GM18520 (cell line): ENCODE data around the gene RNU1-3.
"Not testable (repeated sequence)": the region's sequence is repeated elsewhere in the genome, so short reads cannot be mapped to it uniquely, and the experiment has no call there.

Source experiments
- ATAC-seq: cut with Tn5 transposase; IDR thresholded peaks from one replicate; pipeline ENCODE4 v1.9.1; 2021; ENCODE audit not compliant: unreplicated experiment

The RNU1-3 gene

GRCh38 chr1:16639091-16640031 is 27.4 kb downstream of the RNU1-3 start:
- not testable (repeated sequence) for ATAC-seq

DNA sequence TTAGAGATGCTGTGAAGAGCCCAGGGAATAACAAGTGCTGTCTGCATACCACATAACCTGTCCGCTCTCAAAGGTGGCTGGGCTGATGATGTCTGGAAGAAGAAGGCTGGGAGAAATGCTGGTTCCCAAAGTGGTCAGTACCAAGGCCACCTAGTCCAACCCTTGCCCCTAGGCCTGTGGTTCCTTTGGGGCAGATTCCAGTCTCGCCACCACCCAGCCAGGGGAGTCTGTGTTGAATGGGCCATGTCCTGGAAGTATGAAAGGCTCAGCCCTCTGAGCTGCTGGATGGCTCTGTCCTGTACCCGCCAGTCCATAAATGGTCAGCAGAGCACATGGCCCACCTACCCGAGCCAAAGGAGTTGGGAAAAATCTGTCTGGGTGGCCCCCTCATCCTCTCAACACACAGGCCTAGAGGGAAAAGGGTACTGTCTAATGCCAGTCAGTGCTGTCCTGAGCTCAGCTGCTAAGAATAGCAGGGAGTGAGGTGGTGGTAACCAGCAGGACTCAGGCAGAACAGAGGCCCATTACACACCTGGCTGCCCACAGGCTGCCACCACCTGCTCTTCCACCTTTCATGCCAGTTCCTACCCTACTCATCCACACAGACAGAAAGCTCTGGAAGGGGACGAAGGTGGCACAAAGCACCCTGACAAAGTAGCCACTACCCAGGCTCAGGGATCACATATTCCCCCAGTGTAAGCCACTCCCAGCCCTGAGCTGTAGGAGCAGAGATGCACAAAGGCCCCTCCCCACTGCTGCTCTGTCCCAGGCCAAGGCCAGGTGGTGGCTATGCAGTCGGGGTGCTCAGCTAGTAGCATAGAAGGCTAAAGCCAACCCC is 28.6 kb downstream of the RNU1-3 start:
- not testable (repeated sequence) for ATAC-seq

DNA sequence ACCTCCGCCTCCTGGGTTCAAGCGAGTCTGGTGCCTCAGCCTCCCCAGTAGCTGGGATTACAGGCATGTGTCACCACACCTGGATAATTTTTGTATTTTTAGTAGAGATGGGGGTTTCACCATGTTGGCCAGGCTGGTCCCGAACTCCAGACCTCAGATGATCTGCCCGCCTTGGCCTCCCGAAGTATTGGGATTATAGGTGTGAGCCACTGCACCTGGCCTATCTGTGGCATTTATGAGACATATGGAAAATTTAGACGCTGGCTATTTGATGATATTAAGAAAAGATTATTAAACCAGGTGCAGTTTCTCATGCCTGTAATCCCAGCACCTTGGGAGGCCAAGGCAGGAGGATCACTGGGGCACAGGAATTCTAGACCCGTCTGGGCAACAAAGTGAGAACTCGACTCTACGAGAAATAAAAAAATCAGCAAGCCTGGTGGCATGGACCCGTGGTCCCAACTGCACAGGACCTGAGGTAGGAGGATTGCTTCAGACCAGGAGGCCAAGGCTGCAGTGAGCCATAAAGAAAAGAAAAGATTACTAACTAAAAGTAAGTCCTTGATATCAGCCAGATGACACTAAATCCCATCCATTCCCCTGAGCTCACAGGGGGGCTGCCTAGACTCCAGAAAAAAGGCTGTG is 30.1 kb downstream of the RNU1-3 start:
- not testable (repeated sequence) for ATAC-seq

DNA sequence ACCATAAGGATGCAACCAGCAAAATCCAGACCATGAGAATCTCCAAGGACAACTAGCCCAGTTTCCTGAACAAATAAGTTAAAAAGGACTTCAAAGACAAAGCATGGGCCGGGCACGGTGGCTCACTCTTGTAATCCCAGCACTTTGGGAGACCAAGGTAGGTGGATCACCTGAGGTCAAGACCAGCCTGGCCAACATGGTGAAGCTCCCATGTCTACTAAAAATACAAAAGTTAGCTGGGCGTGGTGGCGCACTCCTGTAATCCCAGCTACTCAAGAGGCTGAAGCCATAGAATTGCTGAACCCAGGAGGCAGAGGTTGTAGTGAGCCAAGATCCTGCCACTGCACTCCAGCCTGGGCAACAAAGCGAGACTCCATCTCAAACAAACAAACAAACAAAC is 30.8 kb downstream of the RNU1-3 start:
- not testable (repeated sequence) for ATAC-seq

GRCh38 chr1:16633540-16634282 is 33.0 kb downstream of the RNU1-3 start:
- not testable (repeated sequence) for ATAC-seq

DNA sequence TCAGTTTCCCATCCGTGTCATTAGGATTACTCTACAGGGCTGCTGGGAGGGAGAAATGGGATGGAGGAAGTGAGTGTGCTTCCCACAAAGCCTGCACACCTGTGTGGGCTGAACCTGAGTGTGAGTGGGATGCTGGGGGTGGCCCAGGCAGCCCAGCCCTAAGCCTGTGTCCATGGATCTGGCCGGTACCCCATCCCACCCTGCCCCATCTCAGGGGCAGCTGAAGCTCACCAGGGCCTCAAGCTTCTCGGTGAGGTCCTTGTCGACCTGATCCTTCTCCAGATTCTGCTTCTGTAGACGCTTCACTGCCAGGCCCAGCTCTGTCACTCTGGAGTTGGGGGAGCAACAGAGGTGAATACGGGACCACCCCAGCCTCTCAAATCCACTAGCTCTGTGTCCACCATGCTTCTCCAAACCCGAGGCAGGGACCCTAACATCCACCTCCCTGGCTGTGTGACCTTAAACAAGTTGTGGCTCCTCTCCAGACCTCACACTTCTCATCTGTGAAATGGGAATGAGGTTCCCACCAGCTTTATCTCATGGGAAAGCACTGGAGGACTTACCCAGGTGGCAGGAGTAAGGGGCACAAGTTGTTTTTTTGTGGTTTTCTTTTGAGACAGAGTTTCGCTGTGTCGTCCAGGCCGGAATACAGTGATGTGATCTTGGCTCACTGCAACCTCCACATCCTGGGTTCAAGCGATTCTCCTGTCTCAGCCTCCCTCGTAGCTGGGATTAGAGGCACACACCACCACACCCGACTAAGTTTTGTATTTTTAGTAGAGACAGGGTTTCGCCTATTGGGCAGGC is 34.5 kb downstream of the RNU1-3 start:
- not testable (repeated sequence) for ATAC-seq

DNA sequence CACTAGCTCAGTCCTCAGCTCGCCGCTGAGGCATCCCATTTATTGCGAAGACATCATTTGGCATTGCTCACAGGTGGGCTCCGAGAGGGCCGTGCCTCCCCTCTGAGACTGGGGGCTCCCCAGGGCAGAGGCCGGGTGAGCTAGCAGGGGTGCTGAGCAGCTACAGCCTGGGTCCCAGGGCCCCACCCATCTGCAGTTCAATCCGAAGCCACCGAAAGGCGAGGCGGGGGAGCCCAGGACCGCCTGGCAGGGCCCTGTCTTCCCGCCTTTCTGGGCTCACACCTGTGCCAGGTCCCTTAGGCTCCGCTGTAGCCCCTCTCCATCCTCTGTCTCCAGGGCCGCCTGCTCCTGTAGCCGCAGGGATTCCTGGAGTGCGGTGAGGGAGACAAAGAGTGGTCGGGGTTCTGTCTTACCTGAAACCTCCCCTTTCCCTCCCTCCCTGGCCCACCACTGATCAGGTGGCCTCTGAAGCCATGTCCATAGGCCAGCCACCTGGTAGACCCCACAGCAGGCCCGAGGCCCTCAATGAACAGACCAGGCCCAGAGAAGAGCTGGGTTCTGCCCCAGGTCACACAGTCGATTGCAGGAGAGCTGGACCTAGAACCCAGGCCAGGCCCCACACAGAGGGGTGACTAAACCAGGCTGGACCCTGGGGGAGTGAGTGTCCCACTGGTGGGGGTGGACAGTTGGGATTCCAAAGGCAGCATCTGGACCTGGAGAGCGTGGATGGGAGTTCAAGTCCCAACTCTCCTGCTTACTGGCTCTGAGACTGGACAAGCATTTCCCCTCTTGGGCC is 35.3 kb downstream of the RNU1-3 start:
- ATAC-seq, result no peak

GRCh38 chr1:16630661-16631247 is 36.0 kb downstream of the RNU1-3 start:
- ATAC-seq, result no peak

DNA sequence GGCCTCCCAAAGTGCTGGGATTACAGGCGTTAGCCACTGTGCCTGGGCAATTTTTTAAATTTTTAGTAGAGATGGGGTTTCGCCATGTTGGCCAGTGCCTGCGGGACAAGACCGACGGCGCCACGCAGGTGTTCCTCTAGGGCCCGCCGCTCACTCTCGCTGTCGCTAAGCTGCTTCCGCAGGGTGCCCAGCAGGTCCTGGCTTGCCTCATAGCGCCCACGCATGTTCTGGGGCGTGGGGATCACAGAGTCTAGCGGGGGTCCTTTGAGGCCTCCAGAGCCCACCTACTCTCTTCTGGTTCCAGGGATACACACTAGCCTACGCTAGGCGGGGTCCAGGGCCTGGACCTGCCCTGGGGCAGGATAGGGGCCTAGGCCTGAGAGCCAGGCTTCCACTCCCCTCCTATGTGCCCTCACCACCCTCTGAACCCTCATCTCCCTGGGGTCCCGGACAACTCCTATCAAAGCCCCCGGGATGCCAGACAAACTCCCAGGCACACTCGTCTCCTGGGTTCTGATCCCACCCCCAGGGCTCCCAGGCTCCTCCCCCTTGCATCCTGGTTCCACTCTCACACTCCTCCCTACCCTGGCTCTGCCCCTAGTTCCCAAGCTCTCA is 36.7 kb downstream of the RNU1-3 start:
- ATAC-seq, result not testable (repeated sequence)

GRCh38 chr1:16628361-16629111 is 38.2 kb downstream of the RNU1-3 start:
- no peak for ATAC-seq

DNA sequence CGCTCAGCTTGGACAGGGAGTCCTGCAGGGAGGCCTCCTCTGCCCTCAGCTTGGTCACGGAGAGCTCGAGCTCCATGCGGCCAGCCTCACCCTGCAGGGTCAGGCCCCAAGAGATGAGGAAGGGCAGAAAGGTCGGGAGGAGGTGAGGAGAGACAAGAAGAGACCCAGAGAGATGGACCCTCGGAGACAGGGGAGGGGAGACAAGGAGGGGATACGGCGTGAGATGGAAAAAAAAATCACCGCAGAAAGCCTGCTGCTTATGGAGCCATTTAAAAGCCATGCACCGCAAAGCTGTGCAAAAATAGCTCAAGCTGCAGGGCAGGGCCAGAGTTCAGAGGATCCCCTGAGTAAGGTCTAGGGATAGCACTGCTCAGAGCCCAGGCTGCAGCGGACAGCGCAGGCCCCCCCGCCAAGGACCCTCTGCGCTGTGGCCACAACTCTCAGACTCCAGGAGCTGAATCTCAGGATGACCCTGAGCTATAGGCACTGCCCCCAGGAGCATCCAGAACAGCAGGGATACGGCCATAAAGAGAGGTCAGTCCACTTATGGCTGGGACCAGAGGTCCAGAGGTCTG is 40.3 kb downstream of the RNU1-3 start:
- ATAC-seq, result not testable (repeated sequence)

GRCh38 chr1:16625497-16626408 is 41.0 kb downstream of the RNU1-3 start:
- no peak for ATAC-seq

DNA sequence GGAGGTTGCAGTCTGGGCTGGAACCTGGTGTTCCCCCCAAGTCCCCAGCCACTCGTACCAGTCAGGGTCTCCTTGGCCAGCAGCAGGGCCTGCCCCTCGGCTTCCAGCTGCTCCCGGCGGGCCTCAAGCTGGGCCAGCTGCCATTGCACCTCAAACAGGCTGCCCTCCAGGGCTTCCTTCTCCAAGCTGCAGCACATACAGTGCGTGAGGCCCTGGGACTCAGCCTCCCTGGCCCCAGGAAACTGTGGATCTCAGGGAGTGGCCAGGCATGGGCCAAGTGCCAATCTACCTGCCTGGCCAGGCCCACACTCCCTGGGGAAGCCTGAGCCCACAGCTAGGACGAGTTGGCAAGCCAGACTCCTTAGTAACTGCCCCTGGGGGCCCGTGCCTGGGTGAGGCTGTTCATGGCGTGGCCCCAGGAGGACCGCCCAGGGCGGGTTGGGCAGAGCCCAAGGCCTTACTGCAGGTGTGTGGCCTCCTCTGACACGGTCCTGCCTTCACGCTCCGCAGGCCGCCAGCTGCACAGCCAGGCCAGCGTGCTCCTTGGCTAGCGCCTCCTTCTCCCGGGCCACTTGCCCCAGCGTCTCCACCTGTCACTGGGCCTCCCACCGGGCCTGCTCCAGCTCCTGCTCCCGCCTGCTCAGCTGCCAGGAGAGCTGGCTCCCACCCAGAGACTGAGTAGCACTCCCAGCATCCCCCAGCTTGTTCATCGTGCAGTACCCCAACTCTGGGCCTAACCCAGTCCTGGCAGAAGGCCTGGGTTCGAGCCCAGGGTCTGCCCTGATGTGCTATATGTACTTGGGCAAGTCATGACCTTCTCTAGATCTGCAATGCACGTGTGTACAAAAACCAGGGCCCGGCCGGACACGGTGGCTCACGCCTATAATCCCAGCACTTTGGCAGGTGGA is 42.7 kb downstream of the RNU1-3 start:
- not testable (repeated sequence) for ATAC-seq

GRCh38 chr1:16623337-16623736 is 43.4 kb downstream of the RNU1-3 start:
- ATAC-seq, result not testable (repeated sequence)
